GM21515 (cell line): ENCODE data around the gene ADI1.

Experiments
- ATAC-seq: cut with Tn5 transposase; IDR thresholded peaks from one replicate; pipeline ENCODE4 v1.9.1; 2021; ENCODE audit not compliant: unreplicated experiment

ADI1 gene, protein sequence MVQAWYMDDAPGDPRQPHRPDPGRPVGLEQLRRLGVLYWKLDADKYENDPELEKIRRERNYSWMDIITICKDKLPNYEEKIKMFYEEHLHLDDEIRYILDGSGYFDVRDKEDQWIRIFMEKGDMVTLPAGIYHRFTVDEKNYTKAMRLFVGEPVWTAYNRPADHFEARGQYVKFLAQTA

DNA sequence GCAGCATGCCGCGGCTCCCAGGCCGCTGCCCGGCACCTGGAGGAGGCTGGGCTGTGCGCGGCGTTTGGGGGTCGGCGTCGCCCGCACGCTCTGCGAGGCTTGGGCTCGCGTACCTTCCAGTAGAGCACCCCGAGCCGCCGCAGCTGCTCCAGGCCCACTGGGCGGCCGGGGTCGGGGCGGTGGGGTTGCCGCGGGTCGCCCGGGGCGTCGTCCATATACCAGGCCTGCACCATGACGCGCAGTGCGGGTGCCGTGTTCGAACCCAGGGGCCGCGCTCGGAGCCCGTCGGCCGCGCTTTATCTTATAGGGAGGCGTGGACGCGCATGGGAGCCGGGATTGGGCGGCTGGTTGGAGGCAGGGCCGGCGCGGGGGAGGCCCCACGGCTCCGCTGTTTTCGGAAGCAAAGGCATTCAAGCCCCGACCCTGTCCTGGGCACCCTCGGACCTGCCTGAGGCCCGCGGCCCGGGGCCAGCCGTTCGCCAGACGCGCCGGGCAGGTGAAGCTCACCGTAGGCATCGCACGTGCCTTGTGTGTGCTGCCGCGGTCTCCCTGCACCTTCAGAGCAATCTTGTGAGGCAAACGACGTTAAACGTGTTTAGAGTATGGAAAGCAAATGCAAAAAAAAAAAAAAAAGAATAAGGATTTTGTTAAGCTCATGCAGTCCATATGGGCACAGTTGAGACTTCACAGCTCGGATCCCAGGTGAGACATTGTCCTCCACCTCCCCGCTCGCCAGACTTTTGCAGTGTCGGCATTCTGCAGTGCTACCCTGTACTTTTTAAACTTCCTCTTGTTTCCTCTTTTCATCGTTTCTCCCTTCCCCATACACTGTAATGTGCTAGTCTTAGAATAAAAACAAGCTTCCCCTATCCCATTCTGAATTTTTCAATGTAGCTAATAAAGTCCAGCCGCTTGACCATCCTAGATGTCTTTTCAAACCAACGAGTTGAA lies at the start of gene ADI1:
Gene ADI1, minus strand, starts transcription at position 277 of the 951 bp plus-strand sequence. Its CDS starts 44 bp downstream, at position 233.
- ATAC-seq, result peak; percentile 70

DNA sequence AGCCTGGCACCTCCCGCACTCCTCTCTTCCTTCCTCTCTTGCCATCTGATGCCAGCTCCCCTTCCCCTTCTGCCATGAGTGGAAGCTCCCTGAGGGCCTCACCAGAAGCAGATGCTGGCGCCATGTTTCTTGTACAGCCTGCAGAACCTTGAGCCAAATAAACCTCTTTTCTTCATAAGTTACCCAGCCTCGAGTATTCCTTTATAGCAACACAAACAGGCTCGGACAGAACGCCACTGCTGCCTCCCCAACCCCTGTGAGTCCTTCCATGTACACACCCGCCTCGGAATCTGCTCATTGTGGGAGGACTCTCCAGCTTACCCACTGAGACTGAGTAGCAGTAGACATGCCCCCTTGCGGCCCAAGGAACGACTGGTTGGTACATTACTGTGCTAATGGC lies 47.5 kb upstream of the ADI1 start:
- ATAC-seq, result no peak

DNA sequence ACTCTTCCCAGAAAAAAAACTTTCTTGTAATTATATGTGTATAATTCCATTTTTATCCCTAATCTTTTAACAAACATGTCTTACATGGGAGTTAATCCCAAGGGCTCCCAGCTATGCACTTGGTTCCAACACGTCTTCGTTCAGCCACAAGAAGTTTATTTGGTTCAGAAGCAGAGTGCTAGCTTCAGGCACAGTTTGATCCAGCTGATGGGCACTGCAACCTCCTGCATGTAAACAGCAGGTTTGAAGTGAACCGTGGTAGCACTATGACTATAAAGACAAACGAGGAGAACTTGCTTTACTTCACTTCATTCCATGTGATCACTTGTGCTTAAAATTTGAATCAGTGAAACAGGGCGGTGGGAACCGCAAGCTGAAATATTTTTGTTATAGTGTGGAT lies 45.8 kb upstream of the ADI1 start:
- ATAC-seq, result no peak

DNA sequence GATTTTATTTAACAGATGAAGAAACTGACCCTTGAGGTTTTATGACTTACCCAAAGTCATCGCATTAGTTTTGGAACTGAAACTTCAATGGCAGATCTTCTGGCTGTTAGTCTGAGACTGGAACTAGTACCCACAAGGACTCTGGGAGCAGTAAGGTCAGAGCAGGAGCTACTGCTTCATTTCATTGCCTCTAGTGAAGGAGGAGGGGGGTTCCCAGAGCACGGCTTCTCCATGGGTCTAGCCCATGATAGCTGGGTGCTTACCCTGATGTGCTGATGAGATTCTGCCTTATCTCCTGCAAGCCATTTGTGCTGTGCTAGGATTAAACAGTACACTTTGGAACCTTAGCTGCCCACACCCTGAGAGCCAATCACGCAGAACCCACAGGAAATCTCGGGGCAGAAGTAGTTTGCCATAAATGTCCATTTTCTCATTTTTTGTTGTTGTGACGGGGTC lies 44.2 kb upstream of the ADI1 start:
- ATAC-seq, result peak; percentile 27

DNA sequence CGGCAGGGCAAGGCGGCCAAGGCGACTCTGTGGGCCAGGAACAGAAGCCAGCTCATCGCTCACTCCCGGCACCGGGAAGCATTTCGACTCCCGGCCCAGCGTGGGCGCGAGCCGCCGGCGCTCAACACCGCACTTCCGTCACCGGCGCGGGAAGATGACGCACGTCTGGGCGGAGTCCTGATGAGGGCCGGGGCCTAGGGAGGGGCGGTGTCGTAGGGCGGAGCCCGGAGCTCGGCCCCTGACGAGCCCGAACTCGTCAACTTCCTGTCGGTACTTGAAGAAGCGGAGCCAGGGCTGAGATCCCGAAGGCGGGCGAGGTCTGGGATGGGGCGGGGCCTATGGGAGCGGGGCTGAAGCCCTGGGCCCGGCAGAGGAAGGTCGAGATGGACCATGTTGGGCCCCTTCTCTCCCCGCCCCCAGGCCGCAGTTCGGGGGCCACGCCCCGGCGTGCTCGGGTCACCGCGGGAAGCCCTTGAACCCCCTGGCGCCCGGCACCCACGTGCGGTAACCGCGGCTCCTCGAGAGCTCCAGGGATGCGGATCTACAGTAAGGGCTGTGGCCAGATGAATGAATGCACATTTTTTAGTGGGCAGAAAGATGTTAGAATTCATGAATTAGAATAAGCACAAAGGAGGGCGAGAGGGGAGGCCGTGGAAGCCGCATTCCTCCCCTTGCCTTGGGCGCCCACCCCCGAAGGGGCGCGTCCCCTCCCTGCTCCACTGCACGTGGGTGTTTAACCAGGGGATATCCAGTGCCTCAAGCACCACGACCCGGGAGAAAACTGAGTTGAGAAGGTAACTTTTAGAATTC lies 39.1 kb upstream of the ADI1 start, which contains the start of gene RNASEH1:
Gene RNASEH1, minus strand, starts transcription at position 129 of the 810 bp plus-strand sequence. Its CDS starts 73 bp downstream, at position 56.
- peak; percentile 97 for ATAC-seq

DNA sequence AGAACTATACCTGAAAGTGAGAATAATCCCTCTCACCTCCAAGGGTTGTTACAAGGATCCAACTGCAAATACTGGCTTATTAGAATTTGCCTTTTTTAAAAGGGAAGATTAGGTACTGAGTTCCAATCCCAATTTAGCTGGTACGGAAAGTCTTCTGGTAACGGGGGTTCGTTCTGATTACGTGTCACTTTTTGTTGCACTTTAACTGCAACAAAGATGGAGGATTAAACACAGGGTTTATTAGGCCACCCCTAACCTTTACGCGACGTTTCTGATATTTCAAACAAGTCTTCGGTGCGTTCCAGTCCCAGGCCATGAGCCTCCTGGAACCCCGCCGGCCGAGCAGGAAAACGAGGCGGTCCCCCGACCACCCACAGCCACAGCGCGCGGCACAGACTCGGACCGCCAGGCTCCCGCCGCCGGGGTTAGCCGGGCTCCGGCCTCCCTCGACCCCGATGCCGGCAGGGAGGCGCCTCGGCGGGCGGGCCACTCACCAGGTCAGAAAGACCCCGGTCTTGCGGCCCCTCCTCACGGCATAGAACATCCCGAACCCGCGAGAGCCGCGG lies 38.4 kb upstream of the ADI1 start:
- peak; percentile 24 for ATAC-seq

DNA sequence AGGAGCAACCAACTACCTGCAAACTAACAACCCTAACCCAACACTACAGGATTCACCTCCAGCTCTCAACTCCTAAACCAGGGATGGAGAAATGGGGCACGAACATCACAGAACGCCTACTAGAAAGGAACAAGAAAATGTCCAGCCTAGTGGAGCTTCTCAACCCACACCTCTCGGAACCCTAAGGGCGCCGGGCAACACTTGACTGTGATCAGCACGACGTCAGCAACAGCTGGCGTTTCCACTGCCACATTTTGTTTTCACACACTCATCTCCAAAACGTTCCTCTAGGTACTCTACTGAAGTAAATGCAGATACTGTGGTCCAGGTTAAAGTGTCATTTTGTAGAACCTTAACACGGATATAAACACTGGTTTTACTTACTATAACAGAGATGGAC lies 34.6 kb upstream of the ADI1 start:
- ATAC-seq, result no peak

DNA sequence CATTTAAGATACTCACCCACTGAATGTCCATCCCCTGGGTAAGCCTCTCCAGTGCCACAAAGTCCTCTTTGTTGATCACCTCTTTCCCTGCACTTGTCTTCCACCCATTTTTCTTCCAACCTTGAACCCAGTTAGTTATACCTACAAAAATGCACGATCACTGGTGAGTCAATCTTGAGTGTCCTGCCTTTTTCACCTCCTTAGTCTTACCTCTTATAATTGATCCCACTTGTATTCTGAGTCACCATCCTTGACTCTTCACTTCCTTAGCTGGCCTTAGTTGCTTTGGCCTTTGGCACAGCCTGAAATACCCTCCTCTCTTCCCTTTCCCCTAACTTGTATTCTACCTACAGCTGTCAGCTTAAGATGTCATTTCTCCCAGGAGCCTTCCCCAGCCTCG lies 28.6 kb upstream of the ADI1 start:
- no peak for ATAC-seq

DNA sequence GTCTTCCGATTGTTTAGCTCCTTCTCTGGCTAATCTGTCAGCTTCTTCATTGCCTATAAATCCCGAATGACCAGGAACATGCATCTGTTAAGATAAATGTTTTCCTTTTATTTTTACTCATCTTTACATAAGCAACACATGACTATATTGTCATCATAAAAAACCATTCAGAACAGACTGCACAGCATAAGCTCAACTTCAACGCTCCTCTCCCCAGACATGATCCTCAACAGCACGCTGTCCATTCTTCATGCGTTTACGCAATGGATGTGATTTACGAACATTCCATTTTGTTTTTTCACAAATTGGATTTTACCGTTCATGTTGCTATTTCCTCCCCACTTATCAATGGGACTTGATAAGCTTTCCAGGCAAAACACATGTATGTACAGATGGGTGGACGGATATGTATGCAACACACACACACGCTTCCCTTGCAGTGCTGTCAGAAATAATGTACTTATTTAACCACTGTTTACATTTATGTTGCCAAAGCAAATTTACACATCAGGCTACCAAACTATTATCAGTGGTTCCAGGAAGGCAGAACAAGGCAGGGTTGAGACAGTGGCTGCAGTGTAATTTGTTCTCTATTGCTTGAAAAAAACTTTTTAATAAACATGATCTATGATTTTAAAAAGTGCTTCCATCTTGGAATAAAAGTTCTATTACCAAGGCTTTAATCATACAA lies 26.6 kb upstream of the ADI1 start:
- no peak for ATAC-seq

DNA sequence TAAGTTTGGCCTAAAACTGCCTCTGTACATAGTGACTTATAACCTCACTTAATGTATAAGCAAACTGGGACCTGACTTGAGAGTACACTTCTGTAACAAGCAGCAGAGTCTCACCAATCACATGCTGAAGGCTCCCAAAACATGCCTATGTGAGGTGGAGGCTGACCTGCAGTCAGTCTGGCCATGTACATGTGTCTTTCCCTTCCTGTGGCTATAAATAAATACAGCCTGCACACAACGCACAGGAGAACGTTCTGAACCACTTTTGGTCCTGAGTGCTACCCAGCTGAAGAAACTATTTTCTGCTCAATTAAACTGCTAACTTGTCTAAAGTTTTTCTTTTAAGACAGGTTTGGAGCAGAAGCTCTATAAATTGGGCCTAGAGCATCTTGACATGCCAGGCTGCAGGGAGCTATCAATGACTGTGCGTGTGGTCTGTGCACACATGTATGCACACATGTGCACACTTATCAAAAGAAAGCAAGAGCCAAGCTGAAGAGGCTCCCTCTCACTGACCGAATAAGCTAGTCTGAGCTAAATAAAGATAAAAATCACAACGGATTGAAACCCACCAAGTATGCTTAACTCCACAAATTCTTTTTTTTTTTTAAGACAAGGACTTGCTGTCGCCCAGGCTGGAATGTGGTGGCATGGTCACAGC lies 23.8 kb upstream of the ADI1 start:
- no peak for ATAC-seq

DNA sequence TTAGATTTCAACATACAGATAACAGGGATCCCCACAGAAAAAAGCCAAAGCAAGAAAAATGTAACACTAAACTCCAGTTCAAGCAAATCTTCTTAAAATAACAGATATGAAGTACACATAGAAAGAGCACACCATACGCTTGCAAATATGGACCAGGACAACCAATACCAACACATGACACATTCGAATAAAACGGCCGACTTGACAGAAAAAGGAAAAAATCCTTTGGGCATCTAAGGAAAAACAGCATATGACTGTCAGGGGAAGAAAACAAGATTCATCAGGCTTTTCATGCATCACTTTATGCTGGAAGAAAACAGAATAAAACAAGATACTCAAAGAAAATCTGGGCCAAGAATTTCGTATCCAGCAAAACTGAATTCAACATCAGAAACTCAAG lies 22.8 kb upstream of the ADI1 start:
- ATAC-seq, result no peak

DNA sequence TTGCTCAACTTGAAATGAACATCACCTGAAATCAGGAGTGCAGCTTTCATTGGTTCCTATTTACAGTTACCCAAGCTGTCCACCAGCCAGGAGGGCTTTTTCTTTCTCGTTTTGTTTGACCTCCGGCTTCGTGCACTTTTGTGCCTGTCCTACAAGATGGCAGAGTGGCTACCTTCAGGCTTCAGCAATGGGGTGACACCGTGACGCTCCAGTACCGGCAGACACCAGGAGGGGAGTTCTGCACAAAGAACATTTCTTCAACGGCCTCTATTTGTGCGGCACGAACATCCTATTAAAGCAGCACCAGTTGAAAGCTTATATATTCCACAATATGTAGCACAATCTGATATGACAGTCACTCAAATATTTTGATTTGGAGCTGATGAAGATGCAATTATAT lies 20.5 kb upstream of the ADI1 start:
- no peak for ATAC-seq

DNA sequence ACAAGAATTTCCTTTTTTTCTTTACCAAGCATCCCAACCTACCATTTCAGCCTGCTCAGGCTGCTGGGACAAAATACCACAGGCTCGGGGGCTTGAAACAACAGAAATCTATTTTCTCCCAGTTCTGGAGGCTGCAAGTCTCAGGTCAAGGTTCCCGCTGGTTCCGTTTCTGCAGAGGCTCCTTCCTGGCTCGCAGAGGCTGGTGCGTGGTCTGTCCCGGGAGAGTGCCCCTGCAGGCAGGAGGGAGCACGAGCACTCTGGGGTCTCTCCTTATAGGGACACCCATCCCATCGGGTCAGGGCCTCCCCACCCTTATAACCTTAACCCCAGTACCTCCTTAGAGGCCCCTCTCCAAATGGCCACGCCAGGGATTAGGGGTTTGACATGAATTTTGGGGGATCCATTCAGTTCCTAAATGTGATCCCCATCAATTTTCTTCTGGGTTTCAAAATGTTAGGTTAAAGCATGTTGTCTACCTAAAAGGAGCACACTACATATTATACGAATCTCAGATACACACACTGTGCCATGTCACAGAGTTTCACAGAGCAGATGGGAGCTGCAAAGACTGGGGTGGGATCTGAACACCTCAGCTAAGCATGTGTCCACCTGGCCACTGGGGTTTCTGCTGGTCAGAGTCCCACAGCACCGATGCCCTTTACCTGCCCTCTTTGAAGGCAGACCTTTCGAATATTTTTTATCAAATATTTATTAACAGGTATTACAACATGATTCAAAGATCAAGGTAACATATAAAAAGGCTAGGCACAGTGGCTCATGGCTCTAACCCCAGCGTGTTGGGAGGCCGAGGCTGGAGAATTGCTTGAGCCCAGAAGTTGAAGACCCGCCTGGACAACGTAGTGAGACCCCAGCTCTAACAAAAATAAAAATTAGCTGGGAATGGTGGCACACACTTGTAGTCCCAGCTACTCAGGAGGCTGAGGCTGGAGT lies 17.6 kb upstream of the ADI1 start:
- no peak for ATAC-seq

DNA sequence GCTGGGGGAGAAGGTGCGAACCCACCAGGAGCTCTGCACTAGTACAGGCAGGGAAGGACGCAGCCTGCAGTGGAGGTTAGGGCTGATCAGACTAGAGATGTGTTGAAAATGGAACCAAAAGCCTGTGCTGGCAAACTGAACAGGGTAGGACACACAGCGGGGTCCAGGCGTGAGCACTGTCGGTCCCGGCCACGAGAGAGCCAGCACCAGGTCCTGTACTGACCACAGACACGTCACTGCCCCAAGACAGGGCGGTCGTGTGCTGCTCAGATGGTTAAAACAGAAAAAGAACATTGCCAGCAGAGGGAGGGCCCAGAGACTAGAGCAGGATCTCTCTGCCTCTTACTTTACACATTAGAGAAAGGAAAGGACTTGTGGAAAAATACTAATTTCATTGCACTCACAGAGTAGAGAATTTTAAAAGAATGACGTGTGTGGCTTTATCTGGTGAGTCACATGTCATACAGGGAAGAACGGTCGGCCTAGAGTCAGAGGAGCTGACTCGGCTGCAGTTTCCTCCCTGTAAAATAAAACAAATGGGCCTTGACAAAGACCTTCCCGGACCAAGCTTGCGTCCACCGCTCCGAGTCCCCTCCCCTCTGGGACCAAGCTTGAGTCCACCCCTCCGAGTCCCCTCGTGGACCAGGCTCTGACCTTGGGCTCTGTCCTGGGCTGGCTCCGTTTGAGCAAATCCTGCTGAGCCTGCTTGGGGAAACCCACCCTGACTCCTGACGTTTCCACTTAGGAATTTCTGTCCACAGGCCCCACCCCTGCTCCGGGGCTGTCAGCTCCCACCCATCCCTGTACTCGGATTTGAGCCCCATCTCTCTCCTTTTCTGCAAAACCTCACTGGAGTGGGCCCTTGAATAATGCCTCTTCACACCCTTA lies 16.7 kb upstream of the ADI1 start:
- no peak for ATAC-seq

DNA sequence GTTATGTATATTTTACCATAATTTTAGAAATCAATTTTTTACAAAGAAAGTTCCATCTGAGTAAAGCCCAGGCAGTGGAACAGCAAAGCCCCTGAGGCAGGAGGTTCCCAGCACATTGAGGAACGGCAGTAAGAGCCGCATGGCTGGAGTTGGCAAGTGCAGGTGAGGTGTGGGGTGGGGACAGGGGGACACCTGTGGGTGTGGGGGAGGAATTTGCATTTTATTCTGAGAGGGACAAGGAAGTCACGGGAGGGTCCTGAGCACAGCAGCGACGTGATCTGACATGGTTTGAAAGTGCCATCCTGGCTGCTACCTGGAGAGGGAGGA lies 16.1 kb upstream of the ADI1 start:
- ATAC-seq, result no peak

DNA sequence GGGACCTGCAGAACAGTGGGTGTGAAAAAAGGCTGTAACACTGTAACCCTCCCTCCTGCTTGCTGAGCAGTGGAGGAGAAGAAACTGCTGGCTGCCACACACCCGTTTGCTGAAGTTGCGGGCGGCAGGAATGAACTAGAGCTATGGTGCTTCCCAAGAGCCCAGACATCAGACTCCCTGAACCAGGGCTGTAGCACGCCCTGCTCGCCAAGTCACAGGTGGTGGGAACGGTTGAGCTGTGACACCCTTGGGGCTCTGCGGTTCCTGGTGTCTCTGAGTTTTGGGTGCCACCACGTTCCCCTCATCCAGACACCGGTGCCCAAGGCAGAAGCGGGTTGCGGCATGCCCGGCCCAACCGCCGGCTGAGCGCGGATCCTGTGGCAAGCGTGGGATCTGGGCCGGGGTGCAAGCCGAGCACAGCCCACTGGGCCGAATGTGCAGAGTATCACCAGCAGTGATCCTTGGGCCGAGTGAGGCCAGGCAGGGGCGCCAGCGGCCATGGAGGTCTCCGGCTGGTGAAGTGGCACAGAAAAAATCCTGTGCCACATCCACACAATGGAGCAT lies 15.0 kb upstream of the ADI1 start:
- ATAC-seq, result no peak

DNA sequence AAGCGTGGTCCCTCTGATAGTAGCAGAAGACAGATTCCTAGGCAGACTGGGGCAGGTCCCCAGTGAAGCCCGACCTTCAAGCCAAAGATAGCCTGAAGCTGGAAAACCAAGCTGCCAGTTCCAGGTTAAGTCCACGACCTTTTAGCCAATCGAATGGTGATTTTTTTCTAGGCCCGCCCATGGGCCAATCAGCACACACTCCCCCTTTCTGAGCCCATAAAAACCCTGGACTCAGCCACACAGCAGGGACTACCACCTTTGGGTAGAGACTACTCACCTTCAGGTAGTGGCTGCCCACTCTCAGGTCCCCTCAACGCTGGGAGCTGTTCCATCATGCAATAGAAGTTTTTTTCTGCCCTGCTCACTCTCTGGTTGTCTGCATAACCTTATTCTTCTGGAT lies 14.5 kb upstream of the ADI1 start:
- no peak for ATAC-seq

DNA sequence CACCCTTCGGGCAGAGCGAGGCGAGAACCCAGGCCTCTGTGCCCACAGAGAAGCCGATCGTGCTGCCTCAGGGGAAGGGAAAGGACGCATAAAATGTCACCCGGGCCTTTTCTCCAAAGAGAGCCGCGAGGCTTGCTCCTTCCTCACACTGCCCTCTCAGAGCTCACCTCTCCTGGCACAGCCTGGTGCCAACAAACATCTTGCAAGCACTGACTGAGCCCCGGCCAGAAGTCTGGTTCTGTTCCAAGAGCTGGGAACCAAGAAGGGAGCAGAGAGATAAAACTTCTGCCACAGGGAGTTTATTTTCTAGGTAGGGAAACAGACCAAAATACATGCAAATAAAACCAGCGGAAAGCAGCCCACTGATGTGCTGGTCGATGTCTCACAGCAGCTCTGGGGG lies 13.6 kb upstream of the ADI1 start:
- ATAC-seq, result no peak
